SK-N-SH treated with all-trans-retinoic acid at 6 μM for 48 hours (cell line): ENCODE measurements around the gene TUBB4B.

Source experiments
- ATAC-seq: fragments of 200-7000 bp; cut with Tn5 transposase; 3 replicates; pipeline ENCODE4 v1.9.1; 2020; ENCODE audit warnings: mild to moderate bottlenecking, moderate library complexity
- BACH2 ChIP-seq: fragments of 250-450 bp; sonication (Bioruptor Pico); IDR thresholded peaks from 2 replicates; pipeline ENCODE4 v1.9.0; 2021; ENCODE audit warnings: mild to moderate bottlenecking, borderline replicate concordance
- CSDC2 ChIP-seq: fragments of 250-450 bp; sonication (Bioruptor Pico); IDR thresholded peaks from 2 replicates; pipeline ENCODE4 v1.5.0; 2020; ENCODE audit warnings: mild to moderate bottlenecking, moderate library complexity
- CSRNP3 ChIP-seq: fragments of 250-450 bp; sonication (Bioruptor Pico); IDR thresholded peaks from 2 replicates; pipeline ENCODE4 v1.5.1; 2021; ENCODE audit warnings: mild to moderate bottlenecking, moderate library complexity
- GLIS3 ChIP-seq: fragments of 250-450 bp; sonication (Bioruptor Pico); IDR thresholded peaks from 2 replicates; pipeline ENCODE4 v1.5.0; 2020; ENCODE audit warnings: mild to moderate bottlenecking, moderate library complexity
- ISL1 ChIP-seq: fragments of 250-450 bp; sonication (Bioruptor Pico); IDR thresholded peaks from 2 replicates; pipeline ENCODE4 v2.1.2; 2022; ENCODE audit warnings: mild to moderate bottlenecking, moderate library complexity
- OSR1 ChIP-seq: fragments of 250-450 bp; sonication (Bioruptor Pico); IDR thresholded peaks from 2 replicates; pipeline ENCODE4 v1.8.0; 2022; ENCODE audit warnings: moderate library complexity, mild to moderate bottlenecking, inconsistent platforms
- PPARA ChIP-seq: fragments of 250-450 bp; sonication (Bioruptor Pico); IDR thresholded peaks from 2 replicates; pipeline ENCODE4 v1.5.0; 2020; ENCODE audit warnings: mild to moderate bottlenecking, borderline replicate concordance
- RARB ChIP-seq: fragments of 250-450 bp; sonication (Bioruptor Pico); IDR thresholded peaks from 2 replicates; pipeline ENCODE4 v1.8.0; 2021; ENCODE audit warnings: mild to moderate bottlenecking, moderate library complexity
- SNAI2 ChIP-seq: fragments of 250-450 bp; sonication (Bioruptor Pico); IDR thresholded peaks from 2 replicates; pipeline ENCODE4 v1.5.0; 2020; ENCODE audit warnings: mild to moderate bottlenecking, moderate library complexity
- TCF4 ChIP-seq: fragments of 250-450 bp; sonication (Bioruptor Pico); IDR thresholded peaks from 2 replicates; pipeline ENCODE4 v1.8.0; 2021; ENCODE audit warnings: mild to moderate bottlenecking, moderate library complexity, borderline replicate concordance
- TOX ChIP-seq: fragments of 250-450 bp; sonication (Bioruptor Pico); IDR thresholded peaks from 2 replicates; pipeline ENCODE4 v1.8.0; 2021; ENCODE audit warnings: mild to moderate bottlenecking, moderate library complexity, borderline replicate concordance
- ZC3H10 ChIP-seq: fragments of 250-450 bp; sonication (Bioruptor Pico); IDR thresholded peaks from 2 replicates; pipeline ENCODE4 v1.5.1; 2021; ENCODE audit warnings: mild to moderate bottlenecking, moderate library complexity
- ZFP3 ChIP-seq: fragments of 250-450 bp; sonication (Bioruptor Pico); IDR thresholded peaks from 2 replicates; pipeline ENCODE4 v1.5.0; 2020; ENCODE audit warnings: mild to moderate bottlenecking, moderate library complexity
- ZFP30 ChIP-seq: fragments of 450-650 bp; formaldehyde crosslinking; IDR thresholded peaks from 2 replicates; pipeline ENCODE4 v1.5.0; 2022; ENCODE audit warnings: mild to moderate bottlenecking, moderate library complexity
- ZNF565 ChIP-seq: fragments of 450-650 bp; formaldehyde crosslinking; conservative IDR thresholded peaks from 2 replicates; pipeline ENCODE4 v1.5.0; 2020; ENCODE audit warnings: low read depth, mild to moderate bottlenecking, moderate library complexity
- ZNF70 ChIP-seq: fragments of 450-650 bp; formaldehyde crosslinking; IDR thresholded peaks from 2 replicates; pipeline ENCODE4 v1.5.0; 2020; ENCODE audit warnings: mild to moderate bottlenecking, moderate library complexity
- ZNF8 ChIP-seq: fragments of 450-650 bp; formaldehyde crosslinking; IDR thresholded peaks from 2 replicates; pipeline ENCODE4 v1.5.0; 2020; ENCODE audit warnings: mild to moderate bottlenecking, moderate library complexity
- TF ChIP-seq, protein P1 (sequence below): fragments of 250-450 bp; sonication (Bioruptor Pico); IDR thresholded peaks from 2 replicates; pipeline ENCODE4 v1.8.0; 2020; ENCODE audit warnings: mild to moderate bottlenecking, moderate library complexity, borderline replicate concordance
- TF ChIP-seq, protein P2 (sequence below): fragments of 250-450 bp; sonication (Bioruptor Pico); IDR thresholded peaks from 2 replicates; pipeline ENCODE4 v1.5.1; 2020; ENCODE audit warnings: low read depth, mild to moderate bottlenecking, moderate library complexity
- TF ChIP-seq, protein P3 (sequence below): fragments of 250-450 bp; sonication (Bioruptor Pico); IDR thresholded peaks from 2 replicates; pipeline ENCODE4 v1.8.0; 2021; ENCODE audit warnings: low read depth, mild to moderate bottlenecking, moderate library complexity, borderline replicate concordance

Gene TUBB4B

DNA sequence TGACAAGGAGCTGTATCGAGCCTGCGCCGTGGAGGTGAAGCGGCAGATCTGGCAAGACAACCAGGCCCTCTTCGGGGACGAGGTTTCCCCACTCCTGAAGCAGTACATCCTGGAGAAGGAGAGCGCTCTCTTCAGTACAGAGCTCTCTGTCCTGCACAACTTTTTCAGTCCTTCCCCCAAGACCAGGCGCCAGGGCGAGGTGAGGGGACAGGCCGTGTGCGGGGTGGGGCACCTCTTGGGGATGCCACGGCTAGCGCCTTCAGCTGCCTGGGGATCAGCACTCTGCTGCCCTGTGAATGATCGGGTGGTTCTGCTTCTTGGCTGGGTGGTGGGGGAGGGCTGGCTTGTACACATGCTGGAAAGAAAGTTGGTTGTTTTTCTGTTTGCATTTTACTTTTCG lies 15.8 kb downstream of the TUBB4B start:
- no peak for ATAC-seq
- no peak for TF ChIP-seq ZFP3 (CRISPR knock-in tag)
- TF ChIP-seq, protein P1, sequence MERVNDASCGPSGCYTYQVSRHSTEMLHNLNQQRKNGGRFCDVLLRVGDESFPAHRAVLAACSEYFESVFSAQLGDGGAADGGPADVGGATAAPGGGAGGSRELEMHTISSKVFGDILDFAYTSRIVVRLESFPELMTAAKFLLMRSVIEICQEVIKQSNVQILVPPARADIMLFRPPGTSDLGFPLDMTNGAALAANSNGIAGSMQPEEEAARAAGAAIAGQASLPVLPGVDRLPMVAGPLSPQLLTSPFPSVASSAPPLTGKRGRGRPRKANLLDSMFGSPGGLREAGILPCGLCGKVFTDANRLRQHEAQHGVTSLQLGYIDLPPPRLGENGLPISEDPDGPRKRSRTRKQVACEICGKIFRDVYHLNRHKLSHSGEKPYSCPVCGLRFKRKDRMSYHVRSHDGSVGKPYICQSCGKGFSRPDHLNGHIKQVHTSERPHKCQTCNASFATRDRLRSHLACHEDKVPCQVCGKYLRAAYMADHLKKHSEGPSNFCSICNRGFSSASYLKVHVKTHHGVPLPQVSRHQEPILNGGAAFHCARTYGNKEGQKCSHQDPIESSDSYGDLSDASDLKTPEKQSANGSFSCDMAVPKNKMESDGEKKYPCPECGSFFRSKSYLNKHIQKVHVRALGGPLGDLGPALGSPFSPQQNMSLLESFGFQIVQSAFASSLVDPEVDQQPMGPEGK (CRISPR knock-in tag): no peak
- TF ChIP-seq ZNF70 (CRISPR knock-in tag): no peak
- no peak for TF ChIP-seq PPARA (CRISPR knock-in tag)
- no peak for TF ChIP-seq ZFP30 (CRISPR knock-in tag)
- no peak for TF ChIP-seq CSDC2 (CRISPR knock-in tag)

GRCh38 chr9:137262173-137262908 lies 21.3 kb downstream of the TUBB4B start:
- 0 out of 3 replicates have a peak, but pooled peaks have one; percentile 41 for ATAC-seq

GRCh38 chr9:137262909-137263285 lies 21.8 kb downstream of the TUBB4B start:
- ATAC-seq: no peak
- no peak for TF ChIP-seq RARB
- no peak for TF ChIP-seq PPARA (CRISPR knock-in tag)
- no peak for TF ChIP-seq ISL1 (CRISPR knock-in tag)
- TF ChIP-seq, protein P2, sequence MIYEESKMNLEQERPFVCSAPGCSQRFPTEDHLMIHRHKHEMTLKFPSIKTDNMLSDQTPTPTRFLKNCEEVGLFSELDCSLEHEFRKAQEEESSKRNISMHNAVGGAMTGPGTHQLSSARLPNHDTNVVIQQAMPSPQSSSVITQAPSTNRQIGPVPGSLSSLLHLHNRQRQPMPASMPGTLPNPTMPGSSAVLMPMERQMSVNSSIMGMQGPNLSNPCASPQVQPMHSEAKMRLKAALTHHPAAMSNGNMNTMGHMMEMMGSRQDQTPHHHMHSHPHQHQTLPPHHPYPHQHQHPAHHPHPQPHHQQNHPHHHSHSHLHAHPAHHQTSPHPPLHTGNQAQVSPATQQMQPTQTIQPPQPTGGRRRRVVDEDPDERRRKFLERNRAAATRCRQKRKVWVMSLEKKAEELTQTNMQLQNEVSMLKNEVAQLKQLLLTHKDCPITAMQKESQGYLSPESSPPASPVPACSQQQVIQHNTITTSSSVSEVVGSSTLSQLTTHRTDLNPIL (CRISPR knock-in tag): no peak
- TF ChIP-seq, protein P1 (CRISPR knock-in tag): no peak
- no peak for TF ChIP-seq SNAI2 (CRISPR knock-in tag)
- TF ChIP-seq TOX (CRISPR knock-in tag): no peak
- TF ChIP-seq OSR1 (CRISPR knock-in tag): no peak
- TF ChIP-seq ZNF565: no peak
- no peak for TF ChIP-seq ZFP30 (CRISPR knock-in tag)
- TF ChIP-seq TCF4 (CRISPR knock-in tag): no peak
- TF ChIP-seq, protein P3, sequence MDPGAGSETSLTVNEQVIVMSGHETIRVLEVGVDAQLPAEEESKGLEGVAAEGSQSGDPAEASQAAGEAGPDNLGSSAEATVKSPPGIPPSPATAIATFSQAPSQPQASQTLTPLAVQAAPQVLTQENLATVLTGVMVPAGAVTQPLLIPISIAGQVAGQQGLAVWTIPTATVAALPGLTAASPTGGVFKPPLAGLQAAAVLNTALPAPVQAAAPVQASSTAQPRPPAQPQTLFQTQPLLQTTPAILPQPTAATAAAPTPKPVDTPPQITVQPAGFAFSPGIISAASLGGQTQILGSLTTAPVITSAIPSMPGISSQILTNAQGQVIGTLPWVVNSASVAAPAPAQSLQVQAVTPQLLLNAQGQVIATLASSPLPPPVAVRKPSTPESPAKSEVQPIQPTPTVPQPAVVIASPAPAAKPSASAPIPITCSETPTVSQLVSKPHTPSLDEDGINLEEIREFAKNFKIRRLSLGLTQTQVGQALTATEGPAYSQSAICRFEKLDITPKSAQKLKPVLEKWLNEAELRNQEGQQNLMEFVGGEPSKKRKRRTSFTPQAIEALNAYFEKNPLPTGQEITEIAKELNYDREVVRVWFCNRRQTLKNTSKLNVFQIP (CRISPR knock-in tag): no peak
- no peak for TF ChIP-seq ZFP3 (CRISPR knock-in tag)
- no peak for TF ChIP-seq ZNF8 (CRISPR knock-in tag)
- TF ChIP-seq CSDC2 (CRISPR knock-in tag): no peak
- no peak for TF ChIP-seq BACH2 (CRISPR knock-in tag)
- no peak for TF ChIP-seq ZC3H10

DNA sequence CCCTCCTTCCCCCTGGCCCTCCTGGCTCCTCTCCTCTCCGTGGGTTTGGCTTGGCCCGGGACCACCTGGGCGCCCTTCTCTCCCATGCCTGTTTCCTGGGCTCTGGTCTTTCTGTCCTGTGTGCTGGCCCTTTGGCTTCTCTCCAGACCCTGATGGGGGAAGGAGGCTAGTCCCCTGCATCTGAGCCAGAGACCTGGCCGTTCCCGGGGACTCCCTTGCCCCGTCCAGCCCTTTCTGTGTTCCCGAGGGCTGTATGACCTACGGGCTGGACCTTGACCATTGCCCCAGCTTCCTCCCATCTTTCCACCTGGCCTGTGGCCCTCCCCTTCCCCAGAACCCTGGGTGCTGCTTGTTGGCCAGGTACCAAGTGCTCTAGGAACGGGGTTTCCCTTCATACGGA lies 22.4 kb downstream of the TUBB4B start:
- no peak for TF ChIP-seq ZFP3 (CRISPR knock-in tag)

GRCh38 chr9:137264067-137264466 lies 23.0 kb downstream of the TUBB4B start:
- ATAC-seq: no peak
- TF ChIP-seq, protein P2 (CRISPR knock-in tag): no peak
- no peak for TF ChIP-seq ZNF565
- TF ChIP-seq TOX (CRISPR knock-in tag): no peak
- TF ChIP-seq ZNF8 (CRISPR knock-in tag): no peak
- no peak for TF ChIP-seq ZC3H10
- no peak for TF ChIP-seq CSDC2 (CRISPR knock-in tag)
- no peak for TF ChIP-seq CSRNP3 (CRISPR knock-in tag)
- TF ChIP-seq BACH2 (CRISPR knock-in tag): no peak
- TF ChIP-seq GLIS3 (CRISPR knock-in tag): no peak
- TF ChIP-seq, protein P3 (CRISPR knock-in tag): no peak

More for the DNA sequence above, 22.4 kb downstream of the TUBB4B start:
- no peak for ATAC-seq
